AG10803 (cell line): Measurements from ENCODE around the gene THPO.

Source experiments
- DNase-seq: peaks from one replicate; pipeline ENCODE4 v3.0.0; 2010; ENCODE audit warnings: low read depth
- H3K4me3 ChIP-seq: 2 replicates; pipeline ENCODE4 v1.5.1; 2011; ENCODE audit warnings: mild to moderate bottlenecking, low read length, control low read depth
- CTCF ChIP-seq: conservative IDR thresholded peaks from 2 replicates; pipeline ENCODE4 v1.5.1; 2011; ENCODE audit warnings: mild to moderate bottlenecking, low read length, control low read depth, inconsistent platforms

The THPO gene

GRCh38 chr3:184328516-184328915, 49.5 kb downstream of the THPO start:
- H3K4me3 ChIP-seq = no peak overlapping the region
- DNase-seq = no peak
- no peak for TF ChIP-seq CTCF

- no peak overlapping the region for H3K4me3 ChIP-seq
- TF ChIP-seq CTCF = no peak
- DNase-seq = no peak
Measured at GRCh38 chr3:184327171-184327570, 50.8 kb downstream of the THPO start.

GRCh38 chr3:184325715-184326369, 52.2 kb downstream of the THPO start:
- DNase-seq = no peak
- TF ChIP-seq CTCF = no peak
- H3K4me3 ChIP-seq = no peak overlapping the region

GRCh38 chr3:184325269-184325668, 52.7 kb downstream of the THPO start:
- DNase-seq = no peak

GRCh38 chr3:184323696-184324095, 54.3 kb downstream of the THPO start:
- no peak for TF ChIP-seq CTCF
- DNase-seq = no peak
- no peak overlapping the region for H3K4me3 ChIP-seq

More at GRCh38 chr3:184325269-184325668, 52.7 kb downstream of the THPO start:
- TF ChIP-seq CTCF = no peak
- no peak overlapping the region for H3K4me3 ChIP-seq

- H3K4me3 ChIP-seq = no peak overlapping the region
- peak; percentile 67 for DNase-seq
- TF ChIP-seq CTCF = no peak
Measured at GRCh38 chr3:184322731-184323487, 55.1 kb downstream of the THPO start.
